Measurements from ENCODE around the gene CBLIF. TPM values are rescaled to one million over a fixed set of nuclear protein-coding genes. Genes with fewer than 3 reads are reported as not detected.

Gene CBLIF
- total RNA-seq, 1 experiment from 2014 or later, result not detected

GRCh38 chr11:59815754-59816153, 29.5 kb downstream of the CBLIF start:
- H3K4me3 ChIP-seq (ENCODE audit: low read length), result no peak overlapping the region
- no peaks in the 10 kb centered on the region for H3K36me3 ChIP-seq (ENCODE audit: low read depth, low read length)
- ATAC-seq (no peak), DNase-seq (no peak)
- no peaks in the 10 kb centered on the region for H3K27me3 ChIP-seq (ENCODE audit: low read length)
- ChIA-PET CTCF (no interaction called here), POLR2A (ENCODE audit: unreplicated experiment) (no interaction called here)
- no peaks in the 10 kb centered on the region for H3K9me2 ChIP-seq (replicated peaks; ENCODE audit: low read length)
- no peak overlapping the region for H3K4me2 ChIP-seq (ENCODE audit: low read length)
- H3K4me1 ChIP-seq (ENCODE audit: insufficient read depth, low read length), result peaks cover 11% of the 10 kb centered on the region
- H3K9ac ChIP-seq (ENCODE audit: low read length), result no peak overlapping the region
- no peaks in the 10 kb centered on the region for H3K79me2 ChIP-seq (ENCODE audit: low read length)
- H4K20me1 ChIP-seq (ENCODE audit: low read length), result no peaks in the 10 kb centered on the region
- H3F3A ChIP-seq (ENCODE audit: low read length, unreplicated experiment), result no peaks in the 10 kb centered on the region
- no peaks in the 10 kb centered on the region for H3K9me3 ChIP-seq (ENCODE audit: low read length)
- TF ChIP-seq EZH2phosphoT487 (IDR thresholded peaks at IDR 0.05; ENCODE audit: borderline replicate concordance, low read length) (no peak), EZH2 (IDR thresholded peaks at IDR 0.05; ENCODE audit: low read length, unreplicated experiment) (no peak)
- TF ChIP-seq, protein P1, sequence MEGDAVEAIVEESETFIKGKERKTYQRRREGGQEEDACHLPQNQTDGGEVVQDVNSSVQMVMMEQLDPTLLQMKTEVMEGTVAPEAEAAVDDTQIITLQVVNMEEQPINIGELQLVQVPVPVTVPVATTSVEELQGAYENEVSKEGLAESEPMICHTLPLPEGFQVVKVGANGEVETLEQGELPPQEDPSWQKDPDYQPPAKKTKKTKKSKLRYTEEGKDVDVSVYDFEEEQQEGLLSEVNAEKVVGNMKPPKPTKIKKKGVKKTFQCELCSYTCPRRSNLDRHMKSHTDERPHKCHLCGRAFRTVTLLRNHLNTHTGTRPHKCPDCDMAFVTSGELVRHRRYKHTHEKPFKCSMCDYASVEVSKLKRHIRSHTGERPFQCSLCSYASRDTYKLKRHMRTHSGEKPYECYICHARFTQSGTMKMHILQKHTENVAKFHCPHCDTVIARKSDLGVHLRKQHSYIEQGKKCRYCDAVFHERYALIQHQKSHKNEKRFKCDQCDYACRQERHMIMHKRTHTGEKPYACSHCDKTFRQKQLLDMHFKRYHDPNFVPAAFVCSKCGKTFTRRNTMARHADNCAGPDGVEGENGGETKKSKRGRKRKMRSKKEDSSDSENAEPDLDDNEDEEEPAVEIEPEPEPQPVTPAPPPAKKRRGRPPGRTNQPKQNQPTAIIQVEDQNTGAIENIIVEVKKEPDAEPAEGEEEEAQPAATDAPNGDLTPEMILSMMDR (conservative IDR thresholded peaks at IDR 0.05; ENCODE audit: low read depth, low read length), result no peak
- no peak overlapping the region for H2AFZ ChIP-seq (ENCODE audit: low read length)
- intact Hi-C loops (cut with micrococcal nuclease), result no loop called here
- H3K27ac ChIP-seq (ENCODE audit: low read length), result no peak overlapping the region
- no TSS peak for BruUV-seq (replicated peaks)

DNA sequence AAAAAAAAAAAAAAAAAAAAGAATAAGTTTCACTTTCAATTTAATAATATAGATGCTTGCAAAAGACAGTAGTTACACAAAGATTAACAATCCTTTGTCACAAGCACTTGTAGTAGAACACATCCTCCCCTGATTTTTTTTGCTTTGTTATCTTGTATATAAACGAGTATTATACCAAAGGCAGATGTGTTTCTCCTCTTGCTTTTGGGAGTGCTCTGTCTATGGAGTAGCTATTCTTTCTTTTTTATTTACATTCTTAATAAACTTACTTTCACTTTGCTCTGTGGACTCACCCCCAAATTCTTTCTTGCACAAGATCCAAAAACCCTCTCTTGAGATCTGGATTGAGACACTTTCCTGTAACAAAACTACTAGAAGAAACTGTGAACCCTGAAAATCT, 31.3 kb downstream of the CBLIF start:
- Histone ChIP-seq H3K4me1 (ENCODE audit: insufficient read depth, low read length) (peaks cover 19% of the 10 kb centered on the region), H4K20me1 (ENCODE audit: low read length) (0 out of 2 replicates have a peak, but pooled peaks cover 3% of the 10 kb centered on the region), H3K4me3 (ENCODE audit: low read length) (peak overlapping the region; percentile 55), H3K27me3 (ENCODE audit: low read length) (no peaks in the 10 kb centered on the region), H3K9me2 (replicated peaks; ENCODE audit: low read length) (no peaks in the 10 kb centered on the region), H3F3A (ENCODE audit: low read length, unreplicated experiment) (no peaks in the 10 kb centered on the region), H3K9me3 (ENCODE audit: low read length) (no peaks in the 10 kb centered on the region), H3K27ac (ENCODE audit: low read length) (no peak overlapping the region), H3K4me2 (ENCODE audit: low read length) (peak overlapping the region; percentile 61), H3K9ac (ENCODE audit: low read length) (peak overlapping the region; percentile 19; the same call in 1 of the 2 replicates), H3K36me3 (ENCODE audit: low read depth, low read length) (no peaks in the 10 kb centered on the region), H2AFZ (ENCODE audit: low read length) (peak overlapping the region; percentile 58), H3K79me2 (ENCODE audit: low read length) (peaks cover 14% of the 10 kb centered on the region)
- DNase-seq, result no peak
- no TSS peak for BruUV-seq (replicated peaks)
- ChIA-PET CTCF (no interaction called here), POLR2A (ENCODE audit: unreplicated experiment) (no interaction called here)
- intact Hi-C loops (cut with micrococcal nuclease), result no loop called here
- TF ChIP-seq EZH2 (IDR thresholded peaks at IDR 0.05; ENCODE audit: low read length, unreplicated experiment) (no peak), EZH2phosphoT487 (IDR thresholded peaks at IDR 0.05; ENCODE audit: borderline replicate concordance, low read length) (no peak)
- TF ChIP-seq, protein P1 (conservative IDR thresholded peaks at IDR 0.05; ENCODE audit: low read depth, low read length), result no peak
- no peak for ATAC-seq

DNA sequence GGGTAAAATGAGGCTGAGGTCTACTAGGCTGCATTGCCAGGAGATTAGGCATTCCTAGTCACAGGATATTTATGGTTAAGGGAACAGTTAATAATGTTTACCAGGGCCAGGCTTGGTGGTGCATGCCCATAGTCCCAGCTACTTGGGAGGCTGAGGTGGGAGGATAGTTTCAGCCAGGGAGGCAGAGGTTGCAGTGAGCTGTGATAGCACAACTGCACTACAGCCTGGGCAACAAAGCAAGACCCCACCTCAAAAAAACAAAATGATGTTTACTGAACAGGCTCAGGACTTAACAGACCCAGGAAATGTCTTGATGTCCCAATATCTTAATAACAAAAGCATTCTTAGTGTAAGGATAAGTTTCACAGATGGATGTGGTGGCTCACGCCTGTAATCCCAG, 31.9 kb downstream of the CBLIF start:
- no peaks in the 10 kb centered on the region for H3K27me3 ChIP-seq (ENCODE audit: low read length)
- H3K4me1 ChIP-seq (ENCODE audit: insufficient read depth, low read length), result peaks cover 20% of the 10 kb centered on the region
- CTCF ChIA-PET, result no interaction called here
- peaks cover 21% of the 10 kb centered on the region for H3K79me2 ChIP-seq (ENCODE audit: low read length)
- no peaks in the 10 kb centered on the region for H3F3A ChIP-seq (ENCODE audit: low read length, unreplicated experiment)
- H3K9ac ChIP-seq (ENCODE audit: low read length), result no peak overlapping the region
- DNase-seq (no peak), ATAC-seq (no peak)
- POLR2A ChIA-PET (ENCODE audit: unreplicated experiment), result no interaction called here
- no peak overlapping the region for H2AFZ ChIP-seq (ENCODE audit: low read length)
- H3K9me2 ChIP-seq (replicated peaks; ENCODE audit: low read length), result no peaks in the 10 kb centered on the region
- no peak overlapping the region for H3K27ac ChIP-seq (ENCODE audit: low read length)
- intact Hi-C loops (cut with micrococcal nuclease), result no loop called here
- H3K36me3 ChIP-seq (ENCODE audit: low read depth, low read length), result peaks cover 5% of the 10 kb centered on the region; the same call in 1 of the 2 replicates
- no peak for TF ChIP-seq EZH2 (IDR thresholded peaks at IDR 0.05; ENCODE audit: low read length, unreplicated experiment)
- TF ChIP-seq, protein P1 (conservative IDR thresholded peaks at IDR 0.05; ENCODE audit: low read depth, low read length), result no peak
- TF ChIP-seq EZH2phosphoT487 (IDR thresholded peaks at IDR 0.05; ENCODE audit: borderline replicate concordance, low read length), result no peak
- H3K9me3 ChIP-seq (ENCODE audit: low read length), result no peaks in the 10 kb centered on the region
- BruUV-seq (replicated peaks), result no TSS peak
- no peak overlapping the region for H3K4me2 ChIP-seq (ENCODE audit: low read length)
- no peak overlapping the region for H3K4me3 ChIP-seq (ENCODE audit: low read length)
- 0 out of 2 replicates have a peak, but pooled peaks cover 3% of the 10 kb centered on the region for H4K20me1 ChIP-seq (ENCODE audit: low read length)
